NCI-H1694 treated with DMSO at 0.1 percent for 48 hours (cell line): Measurements from ENCODE around the gene SLC28A2.
"Not testable (repeated sequence)": the region's sequence is repeated elsewhere in the genome, so short reads cannot be mapped to it uniquely, and the experiment has no call there.

Experiments used
- DNase-seq: peaks from one replicate; lab custom pipeline; 2025; lab: John Stamatoyannopoulos, UW

SLC28A2 gene

GRCh38 chr15:45262906-45263461 lies 10.9 kb downstream of the SLC28A2 start:
- no peak for DNase-seq

- no peak for DNase-seq
Measured at GRCh38 chr15:45263854-45264253, 11.8 kb downstream of the SLC28A2 start.

GRCh38 chr15:45265506-45265905 lies 13.5 kb downstream of the SLC28A2 start:
- DNase-seq: no peak

GRCh38 chr15:45268135-45268534 lies 16.1 kb downstream of the SLC28A2 start:
- DNase-seq: no peak

GRCh38 chr15:45274636-45275380 lies 22.8 kb downstream of the SLC28A2 start:
- no peak for DNase-seq

- DNase-seq: peak; percentile 19
Measured at GRCh38 chr15:45276831-45277230, 24.8 kb downstream of the SLC28A2 start.

- DNase-seq: peak; percentile 96
Measured at GRCh38 chr15:45279024-45279698, 27.1 kb downstream of the SLC28A2 start.

GRCh38 chr15:45285413-45285812 lies 33.4 kb downstream of the SLC28A2 start:
- no peak for DNase-seq

GRCh38 chr15:45287390-45287956 lies 35.4 kb downstream of the SLC28A2 start:
- no peak for DNase-seq

GRCh38 chr15:45288947-45289346 lies 36.9 kb downstream of the SLC28A2 start:
- DNase-seq: no peak

GRCh38 chr15:45291822-45292582 lies 40.0 kb downstream of the SLC28A2 start:
- no peak for DNase-seq

- not testable (repeated sequence) for DNase-seq
Measured at GRCh38 chr15:45293326-45293725, 41.3 kb downstream of the SLC28A2 start.

- not testable (repeated sequence) for DNase-seq
Measured at GRCh38 chr15:45298964-45299378, 46.9 kb downstream of the SLC28A2 start.

GRCh38 chr15:45304711-45305110 lies 52.7 kb downstream of the SLC28A2 start:
- no peak for DNase-seq

GRCh38 chr15:45306105-45306504 lies 54.1 kb downstream of the SLC28A2 start:
- DNase-seq: no peak

GRCh38 chr15:45307230-45307924 lies 55.3 kb downstream of the SLC28A2 start:
- peak; percentile 34 for DNase-seq

GRCh38 chr15:45314117-45314516 lies 62.1 kb downstream of the SLC28A2 start:
- not testable (repeated sequence) for DNase-seq

GRCh38 chr15:45314960-45315359 lies 62.9 kb downstream of the SLC28A2 start:
- DNase-seq: no peak

- no peak for DNase-seq
Measured at GRCh38 chr15:45319472-45320214, 67.6 kb downstream of the SLC28A2 start.

- no peak for DNase-seq
Measured at GRCh38 chr15:45320581-45321205, 68.7 kb downstream of the SLC28A2 start.
